HUES48 (cell line): ENCODE results near the gene STOX2.
A peak's percentile ranks its signal among the peaks of the same experiment; 100 is the strongest.
"Not testable (repeated sequence)": the region's sequence is repeated elsewhere in the genome, so short reads cannot be mapped to it uniquely, and the experiment has no call there.

ENCODE experiments used
- H3K27ac ChIP-seq: one replicate; pipeline ENCODE4 v1.7.0; 2013; ENCODE audit warnings: low read depth, low read length, inconsistent platforms
- H3K27me3 ChIP-seq: 2 replicates; pipeline ENCODE4 v1.6.1; 2013; ENCODE audit warnings: mild to moderate bottlenecking, low read length; ENCODE audit not compliant: control insufficient read depth, insufficient read depth
- H3K36me3 ChIP-seq: 2 replicates; pipeline ENCODE4 v1.6.1; 2013; ENCODE audit warnings: low read length; ENCODE audit not compliant: control insufficient read depth, insufficient read depth
- H3K4me1 ChIP-seq: 2 replicates; pipeline ENCODE4 v1.6.1; 2013; ENCODE audit warnings: mild to moderate bottlenecking, low read length; ENCODE audit not compliant: control insufficient read depth, insufficient read depth
- H3K4me3 ChIP-seq: 2 replicates; pipeline ENCODE4 v1.5.1; 2013; ENCODE audit warnings: mild to moderate bottlenecking, low read depth, low read length
- H3K9ac ChIP-seq: 2 replicates; pipeline ENCODE4 v1.6.1; 2013; ENCODE audit warnings: mild to moderate bottlenecking, low read depth, low read length, moderate library complexity
- H3K9me3 ChIP-seq: 2 replicates; pipeline ENCODE4 v1.6.1; 2013; ENCODE audit warnings: low read length; ENCODE audit not compliant: control insufficient read depth, insufficient read depth

STOX2 gene

GRCh38 chr4:183936574-183937345 lies 31.7 kb downstream of the STOX2 start:
- peak overlapping the region; percentile 84 for H3K27ac ChIP-seq
- no peaks in the 10 kb centered on the region for H3K36me3 ChIP-seq
- peaks cover 40% of the 10 kb centered on the region for H3K4me1 ChIP-seq
- no peak overlapping the region for H3K9ac ChIP-seq
- no peak overlapping the region for H3K4me3 ChIP-seq
- H3K9me3 ChIP-seq, result no peaks in the 10 kb centered on the region
- H3K27me3 ChIP-seq, result no peaks in the 10 kb centered on the region

- Histone ChIP-seq H3K9ac (no peak overlapping the region), H3K4me1 (peaks cover 29% of the 10 kb centered on the region), H3K9me3 (no peaks in the 10 kb centered on the region), H3K36me3 (no peaks in the 10 kb centered on the region), H3K27me3 (no peaks in the 10 kb centered on the region), H3K4me3 (no peak overlapping the region), H3K27ac (no peak overlapping the region)
Measured at GRCh38 chr4:183940864-183941263, 35.8 kb downstream of the STOX2 start.

GRCh38 chr4:183941964-183942363 lies 36.9 kb downstream of the STOX2 start:
- no peak overlapping the region for H3K27ac ChIP-seq
- H3K9me3 ChIP-seq, result no peaks in the 10 kb centered on the region
- H3K27me3 ChIP-seq, result no peaks in the 10 kb centered on the region
- H3K4me1 ChIP-seq, result peaks cover 22% of the 10 kb centered on the region
- H3K36me3 ChIP-seq, result no peaks in the 10 kb centered on the region
- no peak overlapping the region for H3K4me3 ChIP-seq
- no peak overlapping the region for H3K9ac ChIP-seq

GRCh38 chr4:183945741-183946140 lies 40.6 kb downstream of the STOX2 start:
- Histone ChIP-seq H3K27ac (peak overlapping the region; percentile 12), H3K9ac (peak overlapping the region; percentile 8; the same call in 1 of the 2 replicates), H3K9me3 (no peaks in the 10 kb centered on the region), H3K27me3 (no peaks in the 10 kb centered on the region), H3K36me3 (no peaks in the 10 kb centered on the region), H3K4me1 (peaks cover 16% of the 10 kb centered on the region), H3K4me3 (no peak overlapping the region)

- H3K36me3 ChIP-seq, result no peaks in the 10 kb centered on the region
- no peak overlapping the region for H3K27ac ChIP-seq
- H3K4me3 ChIP-seq, result no peak overlapping the region
- no peaks in the 10 kb centered on the region for H3K27me3 ChIP-seq
- H3K4me1 ChIP-seq, result peaks cover 7% of the 10 kb centered on the region
- H3K9ac ChIP-seq, result no peak overlapping the region
- H3K9me3 ChIP-seq, result no peaks in the 10 kb centered on the region
Measured at GRCh38 chr4:183950536-183950935, 45.4 kb downstream of the STOX2 start.

GRCh38 chr4:183952652-183953051 lies 47.5 kb downstream of the STOX2 start:
- not testable (repeated sequence) for H3K9ac ChIP-seq, H3K27me3 ChIP-seq, H3K27ac ChIP-seq, H3K9me3 ChIP-seq, H3K4me3 ChIP-seq, H3K4me1 ChIP-seq, H3K36me3 ChIP-seq

- Histone ChIP-seq H3K27ac (peak overlapping the region; percentile 61), H3K27me3 (no peaks in the 10 kb centered on the region), H3K4me1 (peaks cover 48% of the 10 kb centered on the region), H3K9ac (no peak overlapping the region), H3K9me3 (no peaks in the 10 kb centered on the region), H3K36me3 (no peaks in the 10 kb centered on the region), H3K4me3 (no peak overlapping the region; the same call in 1 of the 2 replicates)
Measured at GRCh38 chr4:183959319-183960045, 54.4 kb downstream of the STOX2 start.

- no peaks in the 10 kb centered on the region for H3K36me3 ChIP-seq
- no peaks in the 10 kb centered on the region for H3K9me3 ChIP-seq
- peak overlapping the region; percentile 80 for H3K27ac ChIP-seq
- H3K9ac ChIP-seq, result no peak overlapping the region
- peaks cover 48% of the 10 kb centered on the region for H3K4me1 ChIP-seq
- H3K27me3 ChIP-seq, result no peaks in the 10 kb centered on the region
- no peak overlapping the region for H3K4me3 ChIP-seq
Measured at GRCh38 chr4:183960046-183960420, 54.9 kb downstream of the STOX2 start.

GRCh38 chr4:183960962-183961541 lies 55.9 kb downstream of the STOX2 start:
- Histone ChIP-seq H3K27me3 (no peaks in the 10 kb centered on the region), H3K9me3 (no peaks in the 10 kb centered on the region), H3K36me3 (no peaks in the 10 kb centered on the region), H3K4me3 (no peak overlapping the region), H3K27ac (peak overlapping the region; percentile 80), H3K9ac (no peak overlapping the region), H3K4me1 (peaks cover 53% of the 10 kb centered on the region)

GRCh38 chr4:183961795-183962194 lies 56.7 kb downstream of the STOX2 start:
- peaks cover 53% of the 10 kb centered on the region for H3K4me1 ChIP-seq
- H3K9ac ChIP-seq, result no peak overlapping the region
- H3K27ac ChIP-seq, result peak overlapping the region; percentile 80
- no peaks in the 10 kb centered on the region for H3K9me3 ChIP-seq
- no peaks in the 10 kb centered on the region for H3K27me3 ChIP-seq
- no peaks in the 10 kb centered on the region for H3K36me3 ChIP-seq
- no peak overlapping the region; the same call in 1 of the 2 replicates for H3K4me3 ChIP-seq

- no peak overlapping the region for H3K27ac ChIP-seq
- H3K36me3 ChIP-seq, result no peaks in the 10 kb centered on the region
- no peaks in the 10 kb centered on the region for H3K9me3 ChIP-seq
- H3K27me3 ChIP-seq, result no peaks in the 10 kb centered on the region
- H3K9ac ChIP-seq, result no peak overlapping the region
- peaks cover 53% of the 10 kb centered on the region for H3K4me1 ChIP-seq
- H3K4me3 ChIP-seq, result no peak overlapping the region; the same call in 1 of the 2 replicates
Measured at GRCh38 chr4:183962419-183962818, 57.3 kb downstream of the STOX2 start.
